ENCODE results near the gene CCR3. TPM values are rescaled to one million over a fixed set of nuclear protein-coding genes. Genes with fewer than 3 reads are reported as not detected.

CCR3 gene
- total RNA-seq, 1 donor from 2014 or later, result not detected

- DNase-seq (ENCODE audit: low read depth), result no peak
Observed at GRCh38 chr3:46221391-46221790, 20.9 kb upstream of the CCR3 start.

DNA sequence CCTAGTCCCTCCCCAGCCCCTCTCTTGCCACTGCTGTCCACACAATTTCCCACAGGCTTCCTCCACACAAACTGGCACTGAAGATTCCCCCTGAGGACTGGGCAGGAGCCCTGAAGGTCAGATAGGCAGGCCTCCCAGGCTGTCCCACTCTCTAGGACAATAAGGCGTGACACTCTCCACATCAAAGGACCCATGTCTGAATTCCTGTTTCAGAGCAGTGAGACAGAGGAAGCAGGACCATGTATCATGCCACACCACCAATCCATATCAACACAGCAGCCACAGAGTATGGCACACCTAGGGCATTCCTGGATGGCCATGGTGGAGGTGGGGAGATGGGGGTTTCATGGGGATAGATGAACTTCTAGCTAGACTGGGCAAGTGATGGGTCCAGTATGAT lies 20.3 kb upstream of the CCR3 start:
- no peak for DNase-seq (ENCODE audit: low read depth)

GRCh38 chr3:46222435-46223161 lies 19.7 kb upstream of the CCR3 start:
- no peak for DNase-seq (ENCODE audit: low read depth)

DNA sequence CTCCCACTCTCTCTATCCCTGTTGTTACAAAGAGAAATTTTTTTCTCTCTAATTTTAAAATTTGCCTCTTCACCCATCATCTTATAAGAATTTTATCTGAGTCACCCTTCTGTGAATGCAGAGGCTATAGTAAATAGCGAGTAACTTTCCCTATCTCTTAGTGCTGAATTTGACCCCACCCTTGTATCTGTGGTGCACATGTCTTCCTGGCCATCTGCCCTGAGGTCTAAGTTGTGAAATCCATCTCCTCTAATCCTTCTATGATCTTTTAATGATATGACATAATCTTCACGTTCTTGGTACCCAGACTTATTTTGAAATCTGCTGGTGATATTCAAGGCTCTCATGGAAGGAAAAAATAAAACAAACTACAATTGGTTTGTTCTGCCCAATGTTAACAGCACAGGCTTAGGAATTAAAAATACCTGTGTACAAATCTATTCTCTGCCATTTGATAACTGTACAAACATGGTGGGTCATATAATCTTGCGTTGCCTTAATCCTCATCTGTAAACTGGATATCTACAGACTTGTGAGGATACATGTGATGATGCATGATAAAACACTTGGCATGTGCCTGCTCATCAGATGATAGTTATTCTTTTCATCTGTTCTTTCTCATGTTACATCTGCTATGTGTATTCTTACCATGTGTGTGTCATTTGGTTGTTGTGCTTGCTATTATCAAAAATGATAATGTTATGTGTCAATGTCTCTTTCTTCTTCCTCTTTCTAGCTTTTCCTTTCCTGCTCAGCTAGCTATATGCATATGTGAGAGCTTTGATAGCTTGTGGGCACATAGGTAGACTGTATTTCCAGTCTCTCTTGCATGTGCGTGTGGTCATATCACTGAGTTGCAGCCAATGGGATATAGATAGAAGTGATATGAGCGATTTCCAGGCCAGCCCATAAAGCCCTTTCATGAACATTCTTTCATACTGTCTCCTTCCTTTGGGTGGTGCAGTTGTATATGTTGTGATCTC lies 13.7 kb upstream of the CCR3 start:
- DNase-seq (ENCODE audit: low read depth), result peak; percentile 62

GRCh38 chr3:46231323-46231722 lies 10.9 kb upstream of the CCR3 start:
- DNase-seq (ENCODE audit: low read depth), result no peak

- DNase-seq (ENCODE audit: low read depth), result no peak
Observed at GRCh38 chr3:46233194-46233593, 9.1 kb upstream of the CCR3 start.

GRCh38 chr3:46235425-46235824 lies 6.8 kb upstream of the CCR3 start:
- DNase-seq (ENCODE audit: low read depth), result no peak

DNA sequence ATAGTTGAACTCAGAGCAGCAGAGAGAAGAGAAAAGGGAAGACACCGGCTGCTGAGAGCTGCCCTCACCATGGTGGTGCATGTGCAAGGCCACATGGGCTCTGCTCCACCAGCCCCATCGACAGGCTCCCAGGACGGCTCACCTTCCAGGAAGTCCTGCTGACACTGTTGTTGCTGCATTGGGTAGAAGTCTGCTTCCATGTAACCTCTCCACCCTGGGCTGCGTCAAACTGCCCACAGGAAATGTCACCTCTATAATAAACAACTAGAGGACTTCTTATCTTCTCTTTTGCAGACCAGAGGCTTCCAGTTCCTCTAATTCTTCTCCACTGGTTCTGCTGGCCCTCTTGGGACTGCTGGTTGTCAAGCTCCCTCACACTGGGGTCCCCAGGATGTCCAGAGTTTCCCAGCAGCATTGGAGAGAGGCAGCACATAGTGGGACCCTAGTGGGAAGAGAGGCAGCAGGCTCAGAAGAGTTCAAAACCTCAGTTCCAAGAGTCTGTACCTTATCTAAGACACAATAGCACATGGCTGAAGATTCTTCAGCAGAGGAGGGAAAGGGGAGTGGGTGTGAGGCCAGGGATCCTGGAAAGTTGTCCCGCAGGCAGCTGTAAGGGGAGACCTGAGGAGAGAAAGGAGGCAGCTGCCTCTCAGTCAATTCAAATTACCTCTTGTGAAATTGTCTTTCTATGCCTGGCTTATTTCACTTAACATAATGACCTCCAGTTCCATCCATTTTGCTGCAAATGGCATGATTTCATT lies 5.8 kb upstream of the CCR3 start:
- no peak for DNase-seq (ENCODE audit: low read depth)

GRCh38 chr3:46238386-46238785 lies 3.9 kb upstream of the CCR3 start:
- DNase-seq (ENCODE audit: low read depth), result no peak

DNA sequence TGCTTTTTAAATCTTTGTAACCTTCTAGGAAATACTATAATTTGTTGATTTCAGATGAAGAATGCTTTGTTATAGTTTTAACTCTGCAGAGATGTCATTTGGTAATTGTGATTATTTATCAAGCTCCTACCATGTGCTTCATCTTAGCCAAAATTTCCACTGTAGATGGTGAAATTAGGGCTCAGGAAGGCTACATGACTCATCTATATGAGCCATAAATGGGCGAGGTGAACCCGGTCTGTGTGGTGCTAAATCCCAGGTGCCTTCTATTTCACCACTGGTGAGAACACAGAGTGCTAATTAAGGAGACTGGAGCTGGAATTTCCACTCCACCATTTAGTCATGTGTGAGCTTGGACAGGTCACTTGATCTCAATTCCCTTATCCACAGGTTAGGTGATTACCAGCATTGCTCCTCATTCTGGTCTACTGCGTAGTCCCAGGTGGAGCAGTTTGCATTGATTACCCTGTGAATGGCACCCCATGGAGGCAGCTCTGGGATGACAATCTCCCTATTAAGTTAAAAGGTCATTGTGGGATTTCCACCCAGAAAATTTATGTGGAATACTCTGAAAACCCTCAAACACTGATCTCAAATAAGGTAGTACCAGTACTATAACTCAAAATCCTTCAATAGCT lies 2.8 kb upstream of the CCR3 start:
- DNase-seq (ENCODE audit: low read depth), result no peak

GRCh38 chr3:46239952-46240351 lies 2.3 kb upstream of the CCR3 start:
- DNase-seq (ENCODE audit: low read depth), result no peak

DNA sequence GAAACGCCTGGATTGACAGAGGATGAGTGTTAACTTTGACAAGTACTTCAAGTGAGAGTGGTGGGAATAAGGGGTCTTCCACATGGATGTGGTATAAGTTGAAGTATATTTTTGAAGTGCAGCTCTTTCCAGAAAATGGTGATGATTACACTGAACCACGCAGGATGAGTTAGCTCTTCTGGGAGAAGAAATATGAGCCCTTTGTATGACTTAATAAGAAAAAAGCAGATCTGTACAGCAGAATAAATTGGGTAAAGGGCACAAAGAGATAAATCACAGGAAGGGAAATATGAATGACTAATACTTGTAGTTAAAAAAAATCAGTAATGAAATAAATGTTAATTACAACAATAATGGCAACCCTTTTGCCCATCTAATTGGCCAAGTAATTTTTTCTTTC lies 1.3 kb downstream of the CCR3 start:
- DNase-seq (ENCODE audit: low read depth), result no peak

DNA sequence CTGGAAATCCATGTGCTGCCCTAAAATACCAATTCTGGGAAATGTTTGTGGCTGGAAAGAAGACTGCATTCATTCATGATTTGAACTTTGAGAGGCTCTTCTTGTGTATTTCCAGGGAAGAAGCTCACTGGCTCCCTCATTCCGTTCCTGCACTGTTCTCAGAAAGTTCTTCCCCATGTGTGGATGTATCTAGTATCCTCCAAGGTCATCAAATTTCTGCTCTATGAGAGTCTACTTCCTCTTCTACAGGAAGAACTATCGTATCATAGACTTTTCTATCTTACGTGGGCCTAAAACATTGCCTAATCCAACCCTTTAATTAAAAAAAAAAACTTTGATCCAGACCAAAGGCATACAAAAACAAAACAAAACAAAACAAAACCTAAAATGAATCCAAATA lies 2.9 kb downstream of the CCR3 start:
- no peak for DNase-seq (ENCODE audit: low read depth)

GRCh38 chr3:46252980-46253379 lies 10.7 kb downstream of the CCR3 start:
- no peak for DNase-seq (ENCODE audit: low read depth)

- no peak for DNase-seq (ENCODE audit: low read depth)
Observed at GRCh38 chr3:46258525-46258924, 16.3 kb downstream of the CCR3 start.

DNA sequence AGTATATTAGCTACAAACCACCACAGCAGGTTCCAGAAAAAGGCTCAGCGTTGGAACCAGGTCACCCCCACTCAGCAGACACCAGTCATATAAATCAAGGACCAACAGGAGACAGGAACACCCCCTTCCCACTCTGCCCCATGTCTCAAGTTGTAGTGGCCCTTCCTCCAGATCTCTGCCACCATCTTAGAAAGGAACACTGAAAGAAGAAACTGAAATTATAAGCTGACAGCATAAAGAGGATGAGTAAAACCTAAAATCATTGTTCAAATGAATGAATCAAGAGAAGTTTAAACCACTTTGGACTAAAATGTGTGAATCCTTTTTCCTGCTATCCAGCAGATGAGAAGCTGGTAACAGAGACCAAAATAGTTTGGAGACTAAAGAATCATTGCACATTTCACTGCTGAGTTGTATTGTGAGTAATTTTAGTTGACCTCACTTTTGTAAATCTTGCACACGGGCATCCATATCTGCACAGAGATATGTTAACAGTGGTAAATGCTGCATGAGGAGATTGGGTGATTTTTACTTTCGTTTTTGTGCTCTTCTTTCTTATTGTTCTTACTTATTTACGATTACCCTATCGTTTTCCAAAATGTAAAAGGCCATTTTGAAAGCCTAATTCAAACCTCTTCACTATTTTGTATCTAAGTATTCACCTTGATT lies 19.8 kb downstream of the CCR3 start:
- no peak for DNase-seq (ENCODE audit: low read depth)

DNA sequence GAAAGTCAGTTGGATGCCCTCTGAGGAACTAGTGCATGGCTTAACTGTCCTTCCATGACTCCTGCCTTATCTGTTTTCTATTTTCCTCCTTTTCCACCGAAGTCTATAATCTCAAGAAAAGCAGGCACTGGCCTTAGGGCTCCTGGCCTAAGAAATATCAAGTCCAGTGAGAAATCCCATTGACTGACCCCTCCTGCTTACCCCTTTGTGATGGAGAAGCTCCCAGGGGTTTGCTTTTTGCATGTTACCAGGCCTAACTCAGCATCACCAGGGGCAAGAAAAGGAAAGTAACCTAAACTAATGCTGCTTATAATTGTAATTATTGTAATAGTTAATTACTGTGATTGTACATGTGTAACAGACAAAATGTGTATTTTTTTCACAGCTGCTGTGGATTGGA lies 21.7 kb downstream of the CCR3 start:
- no peak for DNase-seq (ENCODE audit: low read depth)

GRCh38 chr3:46266598-46266997 lies 24.3 kb downstream of the CCR3 start:
- no peak for DNase-seq (ENCODE audit: low read depth)

DNA sequence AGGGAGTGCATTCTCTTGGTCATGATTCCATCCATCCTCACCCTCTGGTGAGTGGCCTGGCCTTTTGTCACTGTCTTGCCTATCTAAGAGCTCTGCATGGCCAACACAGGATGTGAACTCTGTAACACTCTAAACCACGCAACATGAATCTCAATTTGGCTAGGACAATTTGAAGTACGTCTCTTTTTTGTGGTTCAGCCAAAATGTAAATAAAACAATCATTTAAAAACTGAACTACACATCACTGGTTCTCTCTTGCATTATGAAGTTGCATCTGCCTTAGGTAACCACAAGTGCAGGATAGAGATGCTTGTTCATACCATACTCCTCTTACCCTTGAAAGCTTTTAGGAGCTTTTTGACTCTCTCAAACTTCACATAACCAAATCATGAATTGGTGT lies 27.3 kb downstream of the CCR3 start:
- DNase-seq (ENCODE audit: low read depth), result no peak

- DNase-seq (ENCODE audit: low read depth), result no peak
Observed at GRCh38 chr3:46270474-46270873, 28.2 kb downstream of the CCR3 start.
